Measurements from ENCODE around the gene ENPEP. TPM values are rescaled to one million over a fixed set of nuclear protein-coding genes. Genes with fewer than 3 reads are reported as not detected.
"Not testable (repeated sequence)": the region's sequence is repeated elsewhere in the genome, so short reads cannot be mapped to it uniquely, and the experiment has no call there.

The ENPEP gene, protein sequence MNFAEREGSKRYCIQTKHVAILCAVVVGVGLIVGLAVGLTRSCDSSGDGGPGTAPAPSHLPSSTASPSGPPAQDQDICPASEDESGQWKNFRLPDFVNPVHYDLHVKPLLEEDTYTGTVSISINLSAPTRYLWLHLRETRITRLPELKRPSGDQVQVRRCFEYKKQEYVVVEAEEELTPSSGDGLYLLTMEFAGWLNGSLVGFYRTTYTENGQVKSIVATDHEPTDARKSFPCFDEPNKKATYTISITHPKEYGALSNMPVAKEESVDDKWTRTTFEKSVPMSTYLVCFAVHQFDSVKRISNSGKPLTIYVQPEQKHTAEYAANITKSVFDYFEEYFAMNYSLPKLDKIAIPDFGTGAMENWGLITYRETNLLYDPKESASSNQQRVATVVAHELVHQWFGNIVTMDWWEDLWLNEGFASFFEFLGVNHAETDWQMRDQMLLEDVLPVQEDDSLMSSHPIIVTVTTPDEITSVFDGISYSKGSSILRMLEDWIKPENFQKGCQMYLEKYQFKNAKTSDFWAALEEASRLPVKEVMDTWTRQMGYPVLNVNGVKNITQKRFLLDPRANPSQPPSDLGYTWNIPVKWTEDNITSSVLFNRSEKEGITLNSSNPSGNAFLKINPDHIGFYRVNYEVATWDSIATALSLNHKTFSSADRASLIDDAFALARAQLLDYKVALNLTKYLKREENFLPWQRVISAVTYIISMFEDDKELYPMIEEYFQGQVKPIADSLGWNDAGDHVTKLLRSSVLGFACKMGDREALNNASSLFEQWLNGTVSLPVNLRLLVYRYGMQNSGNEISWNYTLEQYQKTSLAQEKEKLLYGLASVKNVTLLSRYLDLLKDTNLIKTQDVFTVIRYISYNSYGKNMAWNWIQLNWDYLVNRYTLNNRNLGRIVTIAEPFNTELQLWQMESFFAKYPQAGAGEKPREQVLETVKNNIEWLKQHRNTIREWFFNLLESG
- not detected in 2 replicates for total RNA-seq

DNA sequence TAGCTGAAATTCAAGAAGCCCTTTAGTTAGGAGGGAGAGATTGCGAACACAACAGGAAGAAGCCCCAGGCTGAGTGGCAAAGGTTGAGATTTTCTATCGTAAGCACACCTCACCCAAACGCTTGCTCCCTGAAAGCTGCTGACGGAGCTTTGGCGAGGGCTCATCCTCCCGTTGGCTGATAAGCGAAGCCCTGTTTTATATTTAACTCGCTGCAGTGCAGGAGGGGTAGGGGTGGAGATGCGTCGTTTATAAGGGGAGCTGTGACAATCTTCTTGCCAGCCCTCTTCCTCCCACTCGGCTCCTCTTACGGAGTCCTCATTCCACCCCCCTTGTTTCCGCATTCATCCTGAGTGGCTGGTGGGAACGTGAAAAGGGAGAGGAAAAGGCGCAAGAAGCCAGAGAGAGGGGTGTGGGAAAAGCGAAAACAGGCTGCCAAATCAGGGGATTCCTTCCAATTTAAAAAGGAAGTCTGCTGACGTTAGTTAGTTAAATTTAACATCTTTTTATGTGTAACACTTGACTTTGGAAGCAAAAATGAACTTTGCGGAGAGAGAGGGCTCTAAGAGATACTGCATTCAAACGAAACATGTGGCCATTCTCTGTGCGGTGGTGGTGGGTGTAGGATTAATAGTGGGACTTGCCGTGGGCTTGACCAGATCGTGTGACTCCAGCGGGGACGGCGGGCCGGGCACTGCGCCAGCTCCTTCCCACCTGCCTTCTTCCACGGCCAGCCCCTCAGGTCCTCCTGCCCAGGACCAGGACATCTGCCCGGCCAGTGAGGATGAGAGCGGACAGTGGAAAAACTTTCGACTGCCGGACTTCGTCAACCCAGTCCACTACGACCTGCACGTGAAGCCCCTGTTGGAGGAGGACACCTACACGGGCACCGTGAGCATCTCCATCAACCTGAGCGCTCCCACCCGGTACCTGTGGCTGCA, at the start of gene ENPEP:
Gene ENPEP, plus strand, starts transcription at position 275 of the 938 bp plus-strand sequence. Its CDS starts 260 bp downstream, at position 535.
- no peak for DNase-seq (ENCODE audit: low read depth, low spot score)

DNA sequence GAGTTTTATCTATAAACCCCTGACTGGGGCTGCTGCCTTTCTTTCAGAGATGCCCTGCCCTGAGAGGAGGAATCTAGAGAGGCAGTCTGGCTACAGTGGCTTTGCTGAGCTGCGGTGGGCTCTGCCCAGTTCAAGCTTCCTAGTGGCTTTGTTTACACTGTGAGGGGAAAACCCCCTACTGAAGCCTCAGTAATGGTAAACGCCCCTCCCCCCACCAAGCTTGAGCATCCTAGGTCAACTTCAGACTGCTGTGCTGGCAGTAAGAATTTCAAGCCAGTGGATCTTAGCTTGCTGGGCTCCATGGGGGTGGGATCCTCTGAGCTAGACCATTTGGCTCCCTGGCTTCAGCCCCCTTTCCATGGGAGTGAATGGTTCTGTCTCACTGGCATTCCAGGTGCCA, 44.1 kb upstream of the ENPEP start:
- DNase-seq (ENCODE audit: low read depth, low spot score), result not testable (repeated sequence)

DNA sequence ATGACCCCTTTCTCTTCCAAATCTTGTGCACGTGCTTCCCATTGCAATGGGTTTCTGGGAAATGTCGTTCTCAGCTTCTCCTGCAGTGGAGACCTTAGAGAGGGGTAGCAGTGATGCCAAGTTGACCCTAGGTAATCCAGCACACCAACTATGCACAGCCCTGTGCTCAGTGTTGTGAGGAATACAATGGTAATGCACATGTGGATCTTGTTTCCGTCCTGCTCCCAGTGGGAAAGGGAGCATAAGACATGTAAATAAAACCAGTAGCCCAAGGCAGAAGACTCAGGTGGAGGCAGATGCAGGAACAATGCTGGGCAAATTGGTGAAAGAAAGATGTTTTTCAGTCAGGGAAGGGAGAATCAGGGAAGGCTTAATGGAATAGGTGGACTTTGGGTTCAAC, 38.7 kb upstream of the ENPEP start:
- not testable (repeated sequence) for DNase-seq (ENCODE audit: low read depth, low spot score)

DNA sequence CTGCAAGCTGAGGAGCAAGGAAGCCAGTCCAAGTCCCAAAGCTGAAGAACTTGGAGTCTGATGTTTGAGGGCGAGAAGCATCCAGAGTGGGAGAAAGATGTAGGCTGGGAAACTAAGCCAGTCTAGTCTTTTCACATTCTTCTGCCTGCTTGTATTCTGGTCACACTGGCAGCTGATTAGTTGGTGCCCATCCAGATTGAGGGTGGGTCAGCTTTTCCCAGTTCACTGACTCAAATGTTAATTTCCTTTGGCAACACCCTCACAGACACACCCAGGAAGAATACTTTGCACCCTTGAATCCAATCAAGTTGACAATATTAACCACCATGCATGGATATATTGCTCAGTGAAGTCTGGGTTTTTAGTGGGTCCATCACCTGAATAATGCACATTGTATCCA, 36.7 kb upstream of the ENPEP start:
- not testable (repeated sequence) for DNase-seq (ENCODE audit: low read depth, low spot score)

DNA sequence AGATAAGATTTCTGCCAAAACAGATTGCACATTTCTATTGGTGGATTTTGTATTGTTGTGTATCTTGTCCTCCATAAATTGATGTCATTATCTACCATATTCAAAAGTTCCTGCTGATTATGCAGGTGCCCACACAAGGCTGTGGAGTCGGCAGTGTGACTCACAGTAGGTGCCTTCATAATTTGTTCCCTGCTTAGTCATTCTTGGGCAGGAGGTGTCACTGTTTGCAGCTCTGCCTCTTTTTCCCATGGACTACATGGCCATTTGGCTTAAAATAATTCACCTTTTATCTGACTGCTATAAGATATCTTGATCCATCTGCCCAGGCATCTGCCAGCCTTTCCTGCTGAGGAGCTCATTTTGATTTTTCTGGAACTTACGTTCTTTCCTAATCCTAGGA, 33.6 kb upstream of the ENPEP start:
- DNase-seq (ENCODE audit: low read depth, low spot score), result no peak

DNA sequence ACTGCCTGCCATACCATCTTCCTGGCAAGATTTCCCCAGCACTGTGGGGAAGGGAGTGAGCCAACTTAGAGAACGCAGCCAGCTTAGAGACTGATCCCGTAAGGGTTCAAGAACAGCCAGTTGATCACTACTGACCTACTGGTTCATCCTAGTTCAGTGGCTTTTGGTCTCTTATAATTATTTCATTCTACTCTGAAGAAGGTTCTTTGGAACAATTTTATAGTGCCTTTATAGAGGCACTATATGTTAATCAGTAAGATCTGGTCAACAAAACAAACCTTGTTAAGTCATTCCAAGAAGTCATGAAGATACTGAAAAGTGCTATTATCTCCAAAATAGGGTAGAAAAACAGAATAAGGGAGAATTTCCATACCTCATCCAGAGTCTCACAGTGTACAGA, 33.2 kb upstream of the ENPEP start:
- DNase-seq (ENCODE audit: low read depth, low spot score), result no peak

DNA sequence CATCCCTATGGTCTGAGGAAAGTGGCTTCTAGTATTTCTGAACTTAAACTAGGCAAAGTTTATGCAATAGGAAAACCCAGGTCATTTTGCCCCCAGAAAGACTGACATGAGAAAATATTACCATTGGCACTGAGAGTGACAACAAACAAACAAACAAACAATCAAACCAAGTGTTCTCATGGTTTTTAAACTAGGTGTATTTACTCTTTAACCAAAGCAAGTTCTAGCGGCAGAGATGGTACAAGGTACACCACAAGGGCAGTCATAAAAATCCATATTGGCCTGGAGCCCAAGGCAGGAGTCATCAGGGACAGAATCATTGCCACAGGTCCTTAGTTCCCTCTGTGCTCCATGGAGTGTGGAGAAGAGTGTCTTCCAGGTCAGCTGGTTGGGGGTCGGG, 26.0 kb upstream of the ENPEP start:
- no peak for DNase-seq (ENCODE audit: low read depth, low spot score)

DNA sequence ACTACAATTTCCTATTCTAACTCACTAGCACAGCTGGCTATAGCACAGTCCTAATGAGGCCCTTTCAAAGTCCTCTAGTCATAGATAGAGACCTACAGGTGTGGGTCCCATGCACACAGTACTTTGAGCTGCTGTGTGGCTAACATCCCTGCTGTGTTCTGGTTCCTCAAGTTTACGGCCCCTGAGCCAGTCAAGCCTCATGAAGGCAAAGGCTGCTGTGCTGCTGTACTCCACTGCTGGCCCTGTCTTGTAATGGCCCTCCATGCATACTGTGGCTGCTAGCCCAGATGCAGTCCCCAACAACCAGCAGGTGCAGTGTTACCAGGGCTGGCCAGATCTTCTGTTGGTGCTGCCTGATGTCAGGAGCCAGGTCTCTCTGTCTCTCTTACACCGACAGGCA, 23.4 kb upstream of the ENPEP start:
- DNase-seq (ENCODE audit: low read depth, low spot score), result no peak

DNA sequence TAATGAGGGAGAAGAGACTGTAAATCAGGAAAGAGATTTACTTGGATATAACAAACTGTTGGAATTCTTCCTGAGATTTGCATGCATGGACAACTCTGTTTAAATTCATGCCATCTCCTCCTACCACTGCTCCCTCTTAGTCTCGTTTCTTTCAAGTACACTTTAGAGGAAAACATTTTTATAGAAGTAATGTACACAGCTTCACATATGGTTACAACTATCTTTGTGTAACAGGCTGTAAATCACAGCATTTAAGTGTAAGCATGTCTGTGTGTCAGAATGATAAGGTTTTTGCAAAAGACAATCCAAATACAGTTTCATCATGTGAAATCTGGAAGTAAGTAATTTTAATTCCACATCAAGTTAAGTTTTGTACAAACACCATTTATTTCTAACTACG, 21.5 kb upstream of the ENPEP start:
- no peak for DNase-seq (ENCODE audit: low read depth, low spot score)

DNA sequence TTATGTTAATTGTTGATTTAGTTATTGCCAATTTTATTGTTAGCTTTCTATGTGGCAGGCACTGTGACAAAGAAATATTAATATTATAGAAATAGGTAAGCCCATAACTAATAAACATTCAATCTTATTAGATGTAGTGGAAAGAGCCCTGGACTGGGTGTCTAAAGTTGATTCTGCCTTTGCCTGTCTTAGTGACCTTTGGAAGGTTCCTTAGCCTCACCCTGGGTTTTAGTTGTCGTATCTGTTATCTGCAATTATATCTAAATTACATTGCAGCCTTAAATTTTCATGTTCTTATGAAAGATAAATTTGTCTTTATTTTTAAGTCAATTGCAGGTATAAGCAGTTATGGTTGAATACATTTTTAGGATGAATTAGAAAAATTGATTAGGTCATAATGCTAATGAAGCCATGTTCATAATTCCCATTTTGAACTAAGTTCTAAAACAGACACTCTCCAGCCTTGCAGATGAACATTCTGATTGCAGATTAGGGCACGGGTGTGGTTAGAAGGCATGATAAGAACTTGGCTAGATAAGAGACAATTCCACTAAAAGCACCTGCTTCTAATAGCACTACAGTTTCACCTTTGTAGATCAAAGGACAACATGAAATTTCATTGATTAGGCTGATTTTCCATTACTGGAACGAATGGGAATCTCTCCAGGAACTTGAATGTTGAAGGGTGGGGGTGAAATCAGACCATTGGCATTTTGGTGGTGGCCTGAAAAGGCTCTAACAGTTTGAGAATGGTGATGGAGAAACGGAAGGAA, 17.3 kb upstream of the ENPEP start:
- DNase-seq (ENCODE audit: low read depth, low spot score), result no peak

DNA sequence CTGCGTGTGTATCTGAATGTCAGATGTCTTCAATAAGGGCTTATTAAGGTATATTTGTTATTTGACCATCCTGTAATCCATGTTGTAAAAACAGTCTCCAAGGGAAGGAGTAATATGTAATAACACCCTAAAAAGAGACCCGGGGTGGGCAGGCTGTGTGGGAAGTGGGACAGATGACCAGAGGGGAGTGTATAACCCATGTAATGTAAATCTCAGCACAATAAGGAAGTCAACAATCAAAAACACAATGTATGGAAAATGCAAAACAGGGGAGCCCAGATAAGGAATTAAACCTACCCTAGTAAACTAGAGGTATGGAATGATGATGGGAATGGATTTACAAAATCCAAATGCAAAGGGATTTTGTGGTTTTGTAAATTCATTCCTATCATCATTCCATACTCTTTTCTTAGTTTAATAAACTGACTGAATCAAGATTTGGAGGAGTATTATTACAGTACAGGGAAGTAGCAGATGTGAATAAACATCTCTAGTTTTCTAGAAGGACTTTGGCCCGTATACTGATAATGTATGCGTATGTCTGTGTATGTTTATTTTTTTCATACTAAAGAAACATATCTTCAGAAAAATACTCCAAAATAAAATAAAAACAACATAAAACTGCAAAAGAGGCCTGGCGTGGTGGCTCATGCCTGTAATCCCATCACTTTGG, 15.7 kb upstream of the ENPEP start:
- no peak for DNase-seq (ENCODE audit: low read depth, low spot score)

DNA sequence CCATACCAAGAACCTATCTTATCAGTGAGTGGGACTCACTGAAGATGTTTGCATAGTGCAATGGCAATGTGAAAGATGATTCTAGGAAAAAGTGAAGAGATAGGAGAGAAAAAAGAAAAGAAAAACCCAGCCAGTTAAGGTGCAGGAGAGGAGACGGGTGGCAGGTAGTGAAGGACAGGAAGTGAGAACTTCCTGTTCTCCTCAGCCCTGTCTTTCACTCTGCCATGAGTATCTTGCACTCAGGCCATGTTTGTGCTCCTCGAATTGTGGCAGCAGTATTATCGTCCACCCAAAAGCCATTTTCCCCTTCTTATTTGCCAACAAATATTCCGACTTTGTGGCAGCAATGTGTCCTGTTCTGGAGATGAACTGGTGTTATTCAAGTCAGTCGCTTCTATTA, 8.6 kb upstream of the ENPEP start:
- no peak for DNase-seq (ENCODE audit: low read depth, low spot score)

DNA sequence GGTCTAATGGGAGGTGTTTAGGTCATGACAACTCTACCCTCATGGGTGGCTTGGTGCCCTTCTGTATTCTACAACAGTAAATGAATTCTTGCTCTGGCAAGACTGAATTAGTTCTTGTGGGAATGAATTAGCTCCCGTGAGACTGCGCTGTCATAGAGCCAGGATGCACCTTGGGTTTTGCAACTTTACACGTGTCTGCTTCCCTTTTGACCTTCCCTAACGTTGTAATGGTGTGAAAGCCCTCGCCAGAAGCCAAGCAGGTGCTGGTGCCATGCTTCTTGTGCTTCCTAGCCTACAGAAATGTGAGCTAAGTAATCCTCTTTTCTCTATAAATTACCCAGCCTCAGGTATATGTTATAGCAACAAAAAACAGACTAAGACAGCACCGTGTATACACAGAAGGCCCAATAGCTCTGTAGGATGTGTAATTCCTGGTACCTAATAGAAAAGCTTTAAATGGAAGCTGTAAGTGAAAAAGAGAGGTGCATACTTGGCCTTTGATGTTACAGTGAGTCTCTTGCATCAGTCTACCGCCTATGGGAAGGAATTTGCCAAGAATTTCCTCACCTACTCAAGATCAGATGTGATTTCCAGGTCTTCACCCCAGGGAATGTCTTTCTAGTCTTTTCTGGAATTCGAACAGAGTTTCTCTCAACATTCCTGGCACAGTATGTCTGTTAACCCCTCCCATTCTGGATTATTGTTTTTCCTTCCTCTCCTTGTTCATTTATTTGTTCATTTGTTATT, 3.2 kb upstream of the ENPEP start:
- DNase-seq (ENCODE audit: low read depth, low spot score), result no peak

DNA sequence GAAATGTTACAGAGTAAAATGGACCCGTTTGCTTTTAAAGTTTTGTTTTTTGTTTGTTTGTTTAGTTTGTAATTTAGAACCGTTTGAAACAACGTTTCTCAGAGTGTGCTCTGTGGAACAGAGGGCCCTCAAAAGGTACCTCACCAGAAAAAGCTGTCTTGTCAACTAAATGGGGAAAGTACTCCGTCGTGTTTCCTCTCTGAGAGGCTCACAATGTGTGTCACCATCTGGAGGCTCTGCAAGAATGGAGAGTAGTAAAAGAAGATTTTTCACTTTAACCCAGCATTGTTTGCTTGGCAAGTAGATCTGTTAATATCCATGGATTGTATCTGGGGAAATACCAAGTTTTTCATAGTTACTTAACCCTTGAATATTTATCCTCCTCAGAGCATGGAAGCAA, 1.5 kb upstream of the ENPEP start:
- no peak for DNase-seq (ENCODE audit: low read depth, low spot score)

DNA sequence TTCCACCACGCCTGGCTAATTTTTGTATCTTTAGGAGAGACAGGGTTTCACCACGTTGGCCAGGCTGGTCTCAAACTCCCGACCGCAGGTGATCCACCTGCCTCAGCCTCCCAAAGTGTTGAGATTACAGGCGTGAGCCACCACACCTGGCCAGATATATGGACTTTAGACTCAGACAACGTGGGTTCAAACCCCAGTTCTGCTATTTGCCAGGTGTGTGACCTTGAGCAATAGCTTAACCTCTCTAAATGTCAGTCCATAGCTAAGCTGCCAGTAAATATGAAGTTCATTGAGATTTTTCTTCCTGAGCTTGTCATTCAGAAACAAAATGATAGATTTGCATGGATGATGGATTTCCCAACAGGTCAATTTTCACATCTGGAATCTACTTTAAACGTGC, 875 bp upstream of the ENPEP start:
- DNase-seq (ENCODE audit: low read depth, low spot score), result not testable (repeated sequence)

DNA sequence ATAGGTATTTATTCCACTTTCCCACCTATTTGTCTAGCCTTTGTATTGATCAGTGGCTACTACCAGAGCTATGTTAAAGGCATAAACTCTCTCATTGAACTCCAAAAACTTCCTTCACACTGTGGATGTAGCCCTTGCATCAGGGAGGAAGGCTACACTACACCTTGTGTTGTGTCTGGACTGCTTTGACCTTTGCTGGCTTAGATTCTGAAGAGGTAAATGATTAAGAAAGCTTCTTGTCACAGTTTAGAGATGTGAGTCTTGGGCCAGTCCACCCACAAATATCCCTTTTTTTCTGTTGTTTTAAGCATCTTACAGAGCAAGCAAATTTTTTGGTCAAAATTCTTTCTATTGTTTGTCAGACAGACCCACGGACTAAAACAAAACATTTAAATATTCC, 1.9 kb downstream of the ENPEP start:
- no peak for DNase-seq (ENCODE audit: low read depth, low spot score)

DNA sequence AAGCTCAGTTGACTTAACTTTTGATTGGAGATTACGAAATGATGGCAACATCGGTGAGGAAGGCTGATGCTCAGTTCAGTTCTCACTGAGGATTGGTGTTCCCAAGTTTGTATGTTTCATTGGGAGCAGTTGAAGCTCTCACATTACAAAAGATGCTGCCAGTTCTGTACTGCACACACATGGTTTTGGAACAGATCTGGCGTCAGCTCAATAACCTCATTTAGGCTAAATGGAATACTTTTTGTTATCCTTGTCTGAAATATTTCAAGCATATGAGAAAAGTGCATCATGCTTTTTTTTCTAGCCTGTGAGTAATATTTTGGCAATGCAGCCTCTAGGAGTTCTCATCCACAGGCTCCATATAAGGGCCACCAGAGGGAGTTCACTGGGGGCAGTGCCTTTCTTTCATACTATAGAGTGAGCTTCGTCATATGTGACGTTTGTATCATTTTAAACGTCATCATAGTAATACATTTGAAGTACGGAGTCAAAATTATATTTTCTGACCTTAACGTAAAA, 4.1 kb downstream of the ENPEP start:
- DNase-seq (ENCODE audit: low read depth, low spot score), result no peak

DNA sequence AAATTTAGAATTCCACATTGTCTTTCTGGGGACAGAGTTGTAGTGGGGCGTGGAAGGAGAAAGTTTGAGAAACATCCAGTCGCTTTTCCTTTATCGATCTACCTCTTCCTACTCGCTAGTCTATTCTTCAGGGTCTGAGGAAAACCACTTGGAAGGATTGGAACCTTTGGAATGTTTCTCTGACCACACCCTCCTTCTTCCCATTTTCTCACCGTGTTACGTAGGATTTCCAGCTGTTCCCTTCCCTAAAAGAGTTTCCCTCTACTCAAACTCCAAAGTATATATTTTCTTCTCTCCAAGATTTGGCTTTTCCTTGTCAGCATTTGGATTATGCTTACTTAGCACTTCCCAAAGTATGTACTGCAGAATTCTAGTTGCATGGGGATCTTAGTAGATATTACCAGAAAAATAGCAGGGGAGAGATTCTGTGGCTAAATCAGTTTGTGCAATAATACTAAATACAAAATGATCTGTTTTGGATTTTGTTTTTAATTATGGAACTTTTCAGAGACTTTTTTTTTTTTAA, 4.9 kb downstream of the ENPEP start:
- DNase-seq (ENCODE audit: low read depth, low spot score), result no peak

DNA sequence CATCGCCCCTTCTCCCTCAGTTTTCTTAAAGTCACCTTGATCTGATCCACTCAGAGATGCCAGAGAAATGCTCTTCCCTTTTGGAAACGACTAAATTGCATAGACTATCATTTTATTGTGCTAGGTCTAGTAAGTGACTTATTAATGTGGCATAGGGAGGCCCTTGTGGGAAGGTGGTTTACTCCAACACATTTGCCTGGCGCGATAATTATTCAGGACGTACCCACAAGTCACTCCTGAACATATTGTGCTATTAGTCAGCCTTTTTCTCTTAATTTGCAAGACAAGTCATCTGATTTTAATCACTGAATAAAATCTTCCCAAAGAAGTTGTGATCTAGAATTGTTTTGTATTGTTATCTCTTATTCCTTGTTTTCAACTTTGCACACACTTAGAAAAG, 7.6 kb downstream of the ENPEP start:
- DNase-seq (ENCODE audit: low read depth, low spot score), result no peak

All from pulmonary artery endothelial cell (primary cell).